Subcutaneous adipose tissue (tissue), 4 donors: ENCODE data around the gene PEX6. TPM values are rescaled to one million over a fixed set of nuclear protein-coding genes. Genes with fewer than 3 reads are reported as not detected.

Experiments
- CTCF ChIP-seq: fragments of 450-650 bp; IDR thresholded peaks from one replicate; pipeline ENCODE4 v1.5.1; 2016; ENCODE audit warnings: low read depth, mild to moderate bottlenecking, control low read depth, antibody characterized with exemption, moderate library complexity
- total RNA-seq, 4 donors: library from RNA; depleted of rRNA; stranded (reverse); fragments of >200 nt; gene quantifications; one replicate each; pipeline ENCODE4 v1.1.0, GENCODE V29; 2016

PEX6 gene
- total RNA-seq, 4 donors from 2014 or later: 6.0 to 30.9 (median 14.0) TPM

GRCh38 chr6:42969431-42969830, 9.6 kb downstream of the PEX6 start:
- no peak for TF ChIP-seq CTCF

GRCh38 chr6:42968783-42969182, 10.2 kb downstream of the PEX6 start:
- TF ChIP-seq CTCF: no peak

GRCh38 chr6:42968126-42968701, 10.8 kb downstream of the PEX6 start:
- no peak for TF ChIP-seq CTCF

GRCh38 chr6:42967228-42967627, 11.8 kb downstream of the PEX6 start:
- no peak for TF ChIP-seq CTCF

GRCh38 chr6:42966571-42966970, 12.4 kb downstream of the PEX6 start:
- TF ChIP-seq CTCF: no peak

- no peak for TF ChIP-seq CTCF
Measured at GRCh38 chr6:42963855-42964605, 15.0 kb downstream of the PEX6 start.

GRCh38 chr6:42963179-42963854, 15.7 kb downstream of the PEX6 start:
- no peak for TF ChIP-seq CTCF
